Middle frontal gyrus (tissue), 1 donor: ENCODE data around the gene ALG14.
"Not testable (repeated sequence)": the region's sequence is repeated elsewhere in the genome, so short reads cannot be mapped to it uniquely, and the experiment has no call there.

Experiments used
- DNase-seq: peaks from one replicate; pipeline ENCODE4 v3.0.0-alpha.2; 2015; ENCODE audit warnings: low spot score; ENCODE audit errors: extremely low spot score

Gene ALG14

DNA sequence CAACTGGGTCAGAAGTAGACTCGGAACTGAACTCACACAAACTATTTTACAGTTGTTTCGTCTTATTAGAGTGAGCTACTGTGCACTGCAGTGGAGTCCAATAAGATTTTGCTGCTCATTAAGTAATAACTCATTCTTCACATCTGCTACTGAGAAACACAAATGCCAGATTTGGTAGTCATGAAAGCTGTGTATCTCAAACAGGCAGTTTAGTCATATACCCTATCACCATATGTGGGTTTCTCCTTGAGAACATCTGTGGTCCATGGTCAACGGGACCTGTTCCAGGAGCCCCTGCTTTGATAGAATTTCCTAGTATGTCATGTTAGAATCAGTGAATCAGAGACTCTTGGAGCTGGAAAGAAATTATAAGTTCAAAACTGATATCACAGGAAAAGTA lies 60.4 kb downstream of the ALG14 start:
- DNase-seq = no peak

DNA sequence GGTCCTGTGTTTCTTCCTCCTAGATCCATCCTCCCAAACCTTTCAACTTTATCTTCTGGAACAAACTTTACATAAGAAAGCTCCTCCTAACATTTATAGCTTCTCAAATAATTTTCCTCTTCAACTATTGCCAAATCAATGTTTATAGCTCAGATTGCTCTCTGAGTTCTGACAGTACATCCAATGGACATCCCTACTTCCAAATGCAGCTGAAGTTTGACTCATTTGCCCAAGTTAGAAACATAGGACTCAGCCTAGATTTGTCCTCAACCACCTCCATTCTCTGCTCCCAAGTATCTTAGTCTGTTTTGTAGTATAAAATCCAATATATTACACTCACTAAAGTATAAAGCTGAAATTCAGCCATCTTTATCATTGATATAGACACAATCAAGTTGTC lies 62.6 kb downstream of the ALG14 start:
- no peak for DNase-seq

GRCh38 chr1:95007687-95008086 lies 65.1 kb downstream of the ALG14 start:
- DNase-seq = no peak

DNA sequence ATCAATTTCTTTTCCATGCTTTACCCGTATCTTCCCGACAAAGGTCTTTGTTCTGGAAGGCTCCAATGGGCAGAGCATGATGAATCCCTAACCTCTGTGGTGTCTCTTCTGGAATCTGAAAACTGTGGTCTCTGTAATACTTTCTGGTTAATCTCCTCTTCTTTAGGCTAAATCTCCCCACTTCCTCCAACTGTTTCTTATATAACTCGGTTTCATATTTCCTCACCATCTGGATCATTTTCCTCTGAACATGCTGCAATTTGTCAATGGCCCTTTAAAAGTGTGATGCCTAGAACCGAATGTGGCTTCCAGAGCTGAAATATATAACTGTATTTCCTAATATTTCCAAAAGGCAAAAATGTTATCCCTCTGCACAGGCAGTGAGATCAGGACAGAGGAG lies 66.1 kb downstream of the ALG14 start:
- no peak for DNase-seq

DNA sequence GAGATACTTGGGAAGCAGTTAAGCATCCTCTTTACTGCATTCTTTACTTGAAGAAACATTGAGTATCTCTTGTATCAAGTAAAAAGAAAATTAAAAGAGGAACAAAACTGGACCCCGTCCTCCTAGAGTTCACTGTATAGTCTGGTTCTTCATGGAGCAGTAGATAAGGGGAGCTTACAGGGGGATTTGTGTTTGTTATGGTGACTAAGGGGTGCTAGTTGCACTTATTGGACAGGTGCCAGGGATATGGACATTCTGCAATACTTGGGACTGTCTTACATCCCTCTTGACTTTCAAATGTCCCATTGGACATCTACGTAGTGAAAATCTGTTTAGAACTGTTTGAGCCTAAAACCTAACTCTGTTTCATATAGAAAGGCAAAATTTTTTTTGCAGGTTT lies 67.2 kb downstream of the ALG14 start:
- no peak for DNase-seq

DNA sequence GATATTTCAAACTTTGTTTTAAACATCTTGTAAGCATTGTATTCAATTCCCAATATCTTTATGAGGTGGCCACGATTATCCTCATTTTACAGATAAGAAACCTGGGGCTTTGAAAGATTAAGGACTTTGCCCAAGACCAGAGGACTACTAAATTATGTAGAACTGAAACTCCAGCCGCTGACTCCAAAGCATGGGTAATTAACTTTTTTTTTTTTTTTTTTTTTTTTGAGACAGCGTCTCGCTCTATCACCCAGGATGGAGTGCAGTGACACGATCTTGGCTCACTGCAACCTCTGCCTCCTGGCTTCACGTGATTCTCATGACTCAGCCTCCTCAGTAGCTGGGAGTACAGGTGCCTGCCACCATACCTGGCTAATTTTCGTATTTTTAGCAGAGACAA lies 68.7 kb downstream of the ALG14 start:
- no peak for DNase-seq

DNA sequence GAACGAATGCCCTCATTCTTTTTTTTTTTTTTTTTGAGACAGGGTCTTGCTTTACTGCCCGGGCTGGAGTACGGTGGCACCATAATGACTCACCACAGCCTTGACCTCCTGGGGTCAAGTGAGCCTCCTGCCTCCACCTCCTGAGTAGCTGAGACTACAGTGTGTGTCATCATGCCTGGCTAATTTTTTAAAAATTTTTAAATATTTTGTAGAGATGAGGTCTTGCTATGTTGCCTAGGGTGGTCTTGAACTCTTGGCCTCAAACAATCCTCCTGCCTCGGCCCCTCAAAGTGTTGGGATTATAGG lies 69.4 kb downstream of the ALG14 start:
- no peak for DNase-seq

- no peak for DNase-seq
Observed at GRCh38 chr1:95002540-95003432, 70.0 kb downstream of the ALG14 start.

GRCh38 chr1:95002164-95002539 lies 70.6 kb downstream of the ALG14 start:
- no peak for DNase-seq

- no peak for DNase-seq
Observed at GRCh38 chr1:94999456-95000131, 73.2 kb downstream of the ALG14 start.

DNA sequence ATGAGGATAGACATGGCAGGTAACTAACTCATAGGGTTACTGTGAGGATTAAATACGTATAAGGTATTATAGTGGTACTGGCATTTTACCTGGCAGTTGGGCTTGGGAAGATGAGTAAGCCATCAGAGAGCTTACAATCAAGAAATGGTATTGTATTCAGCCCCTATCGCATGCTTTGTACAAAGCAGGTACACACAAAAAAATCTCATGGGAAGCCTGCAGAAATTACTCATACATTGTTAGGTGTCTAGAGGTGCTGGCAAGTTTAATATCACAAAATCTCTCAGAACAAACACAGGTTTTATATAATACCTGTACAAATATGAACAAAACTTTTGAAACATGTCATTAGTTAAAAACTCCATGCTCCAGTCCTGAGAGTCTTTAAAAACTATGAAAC lies 74.0 kb downstream of the ALG14 start:
- no peak for DNase-seq

- no peak for DNase-seq
Observed at GRCh38 chr1:94998114-94998513, 74.6 kb downstream of the ALG14 start.

- DNase-seq = not testable (repeated sequence)
Observed at GRCh38 chr1:94995536-94995935, 77.2 kb downstream of the ALG14 start.

- no peak for DNase-seq
Observed at GRCh38 chr1:94994805-94995204, 77.9 kb downstream of the ALG14 start.

GRCh38 chr1:94993931-94994645 lies 78.7 kb downstream of the ALG14 start:
- DNase-seq = no peak

- no peak for DNase-seq
Observed at GRCh38 chr1:94992863-94993563, 79.7 kb downstream of the ALG14 start.

- DNase-seq = no peak
Observed at GRCh38 chr1:94992161-94992560, 80.6 kb downstream of the ALG14 start.

- no peak for DNase-seq
Observed at GRCh38 chr1:94989911-94990473, 82.8 kb downstream of the ALG14 start.

- DNase-seq = no peak
Observed at GRCh38 chr1:94989398-94989797, 83.4 kb downstream of the ALG14 start.

DNA sequence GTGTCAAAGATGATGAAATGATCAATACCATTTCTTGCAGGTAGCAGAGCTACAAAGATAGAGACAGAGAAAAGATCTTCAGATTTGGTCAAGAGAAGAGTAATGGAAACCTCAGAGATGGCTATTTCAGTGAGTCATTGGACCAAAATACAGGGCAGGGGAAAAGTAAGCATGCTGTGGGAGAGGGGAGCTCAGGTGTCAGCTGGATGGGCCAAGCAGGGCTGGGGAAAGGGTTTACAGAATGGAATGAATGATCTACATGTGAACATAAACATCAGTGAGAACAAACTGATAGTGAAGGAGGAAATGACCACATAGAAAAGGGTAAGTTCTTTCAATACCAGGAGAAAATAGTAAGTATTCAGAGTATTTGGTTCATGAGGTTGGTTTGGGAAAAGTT lies 84.4 kb downstream of the ALG14 start:
- no peak for DNase-seq

DNA sequence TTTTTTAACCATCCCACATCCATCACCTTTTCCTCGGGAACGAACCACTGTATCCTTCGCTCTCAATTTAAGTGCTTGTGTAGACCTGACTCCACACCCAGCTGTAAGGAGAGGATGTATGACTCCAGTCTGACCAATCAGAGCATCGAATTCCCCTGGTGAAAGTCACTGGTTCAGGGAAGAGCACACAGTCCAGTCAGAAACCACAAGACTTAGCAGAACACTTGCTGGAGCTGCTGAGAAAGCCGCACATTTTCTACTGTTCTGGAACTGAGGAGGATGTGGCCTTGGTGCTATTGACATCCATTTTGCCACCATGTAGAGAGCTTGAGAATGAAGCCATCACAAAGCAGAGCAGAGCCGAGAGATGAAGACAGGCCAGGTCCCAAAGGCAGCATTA lies 86.0 kb downstream of the ALG14 start:
- no peak for DNase-seq
